ENCODE results near the gene ELOVL6.
"Not testable (repeated sequence)": the region's sequence is repeated elsewhere in the genome, so short reads cannot be mapped to it uniquely, and the experiment has no call there.

Gene ELOVL6

DNA sequence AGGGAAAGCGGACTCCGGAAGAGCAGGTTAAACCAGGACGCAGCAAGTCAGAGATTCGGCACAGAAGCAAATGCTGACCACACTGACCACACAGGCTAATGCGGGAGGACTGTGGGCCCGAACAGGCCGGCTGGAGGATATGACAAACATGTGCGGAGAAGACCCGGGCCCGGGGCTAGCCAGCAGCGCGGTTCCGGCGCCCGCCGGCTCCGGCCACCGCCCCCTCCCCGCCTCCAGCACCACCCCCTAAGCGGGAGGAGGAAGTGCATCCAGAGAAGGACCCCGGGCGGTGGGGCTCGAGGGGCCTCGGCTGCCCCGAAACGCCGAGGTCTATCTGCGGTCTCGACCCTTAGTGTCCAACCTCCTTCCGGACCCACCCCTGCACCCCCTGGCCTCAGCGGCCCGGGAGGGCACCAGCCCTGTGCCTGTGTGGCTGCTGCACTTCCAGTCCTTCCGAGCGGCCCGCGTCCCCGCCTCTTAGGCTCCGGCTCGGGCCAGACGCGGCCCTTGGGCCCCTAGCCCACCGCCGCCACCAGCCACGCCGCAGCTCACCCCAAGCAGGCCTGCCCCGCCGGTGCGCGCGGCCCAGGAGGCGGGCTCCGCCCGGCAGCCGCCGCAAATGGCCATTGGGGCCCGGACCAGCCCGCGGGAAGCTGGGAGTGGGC is 2.1 kb downstream of the ELOVL6 start:
- peak; percentile 90 for DNase-seq

DNA sequence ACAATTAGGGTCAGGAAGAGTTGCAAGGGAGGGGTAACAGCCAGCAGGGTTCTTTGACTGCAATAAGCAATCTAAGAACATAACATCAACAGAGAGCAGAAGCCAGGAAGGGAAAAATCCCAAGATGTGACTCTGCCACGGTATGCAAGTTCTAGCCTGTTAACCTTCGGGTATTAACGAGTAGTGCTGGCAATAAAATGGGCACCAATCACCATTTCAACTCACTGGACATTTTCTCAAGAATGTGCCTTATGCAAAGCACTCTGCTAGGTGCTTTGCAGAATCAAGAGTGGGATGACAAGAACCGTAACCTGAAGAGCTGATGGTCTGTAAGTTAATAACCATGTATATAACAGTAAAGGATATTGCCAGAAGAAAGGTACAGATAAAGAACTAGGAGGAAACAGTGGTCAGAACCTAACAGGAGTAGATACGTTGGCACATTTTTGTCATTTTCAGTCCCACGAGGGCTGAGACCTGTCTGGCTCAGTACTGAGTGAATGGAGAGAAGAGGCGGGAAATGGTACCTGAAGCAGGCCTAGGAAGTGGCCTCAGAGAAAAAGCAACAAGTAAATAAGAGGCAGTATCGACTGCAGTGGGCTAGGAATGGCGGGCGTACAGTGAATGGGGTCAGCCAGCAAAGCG is 2.7 kb downstream of the ELOVL6 start:
- DNase-seq: no peak

DNA sequence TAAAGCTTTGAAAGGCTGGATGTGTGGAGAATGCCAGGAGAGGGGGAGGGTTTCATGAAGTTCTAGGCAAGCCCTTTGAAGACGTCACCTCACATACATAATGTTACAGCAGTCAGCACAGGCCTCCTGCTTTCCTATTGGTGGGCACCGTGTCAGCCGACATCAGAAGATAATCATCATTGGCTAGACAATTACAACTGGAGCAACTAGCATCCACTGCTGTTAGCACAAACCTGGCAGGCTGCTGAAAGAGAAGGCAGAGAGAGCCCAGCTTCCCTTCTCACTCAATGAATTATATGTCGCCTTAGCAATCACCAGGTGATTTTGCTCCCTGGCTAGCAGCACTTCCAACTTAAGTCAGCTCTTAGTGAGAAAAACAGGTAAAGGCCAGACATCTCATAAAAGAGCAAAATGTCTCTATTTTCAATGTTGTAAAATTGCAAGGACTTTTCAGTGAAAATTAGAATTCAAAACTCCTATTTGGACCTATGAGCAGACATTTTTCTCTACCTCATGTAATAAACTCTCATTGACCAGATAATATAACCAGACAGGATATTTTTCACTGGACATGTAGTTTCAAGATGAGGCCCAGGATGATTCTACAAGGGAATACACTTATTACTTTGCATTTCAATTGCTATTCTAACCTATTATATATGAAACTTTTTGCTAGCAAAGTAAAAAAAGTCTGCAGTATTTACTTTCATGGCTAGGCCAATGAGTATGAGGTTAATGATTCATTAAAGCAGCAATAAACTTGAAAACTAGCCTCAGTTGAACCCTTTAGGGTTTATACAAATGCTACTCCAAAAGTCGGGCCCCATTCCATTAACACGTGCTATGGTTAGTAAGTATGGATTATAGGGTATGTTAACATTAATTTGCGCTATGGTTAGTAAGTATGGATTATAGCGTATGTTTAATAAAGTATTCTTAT is 4.3 kb downstream of the ELOVL6 start:
- DNase-seq: peak; percentile 70

DNA sequence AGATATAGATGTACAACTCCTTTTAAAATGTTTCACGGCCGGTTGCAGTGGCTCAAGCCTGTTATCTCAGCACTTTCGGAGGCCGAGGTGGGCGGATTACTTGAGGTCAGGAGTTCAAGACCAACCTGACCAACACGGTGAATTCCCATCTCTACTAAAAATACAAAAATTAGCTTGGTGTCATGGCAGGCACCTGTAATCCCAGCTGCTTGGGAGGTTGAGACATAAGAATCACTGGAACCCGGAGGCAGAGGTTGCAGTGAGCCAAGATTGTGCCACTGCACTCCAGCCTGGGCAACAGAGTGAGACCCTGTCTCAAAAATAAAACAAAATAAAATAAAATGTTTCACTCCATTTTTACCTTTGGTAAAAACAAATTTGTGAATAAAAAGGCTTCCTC is 5.1 kb downstream of the ELOVL6 start:
- DNase-seq: not testable (repeated sequence)

DNA sequence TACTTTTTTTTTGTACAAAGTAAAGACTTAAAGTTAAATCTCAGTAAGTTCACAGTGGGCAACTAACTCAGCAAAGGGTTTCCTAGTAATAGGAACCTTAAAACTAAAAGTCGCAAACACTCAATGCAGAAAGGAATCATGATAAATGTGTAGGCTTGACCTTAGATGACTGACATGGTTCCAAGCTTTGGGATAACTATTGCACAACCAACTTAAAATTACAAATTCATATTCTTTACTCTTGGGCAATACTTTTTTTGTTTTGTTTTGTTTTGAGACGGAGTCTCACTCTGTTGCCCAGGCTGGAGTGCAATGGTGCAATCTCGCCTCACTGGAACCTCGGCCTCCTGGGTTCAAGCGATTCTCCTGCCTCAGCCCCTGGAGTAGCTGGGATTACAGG is 8.2 kb downstream of the ELOVL6 start:
- no peak for DNase-seq

DNA sequence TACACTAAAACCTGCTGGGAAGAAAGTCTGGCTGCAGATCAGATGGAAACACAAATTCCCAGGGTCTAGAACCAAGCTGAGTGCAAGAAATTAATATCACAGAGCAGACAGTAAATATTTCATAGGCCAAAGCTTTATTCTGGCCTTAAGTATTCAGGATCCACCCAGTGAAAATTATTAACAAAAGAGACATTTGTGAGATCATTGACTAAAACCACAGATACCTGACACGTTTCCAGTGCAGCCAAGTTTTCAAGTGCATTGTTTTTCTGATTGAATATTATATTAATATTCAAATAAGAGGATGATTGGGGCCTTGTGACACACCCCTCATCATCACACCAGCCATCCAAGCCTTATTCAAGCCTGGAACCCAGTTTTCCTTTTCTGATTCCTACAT is 10.3 kb downstream of the ELOVL6 start:
- DNase-seq: no peak

DNA sequence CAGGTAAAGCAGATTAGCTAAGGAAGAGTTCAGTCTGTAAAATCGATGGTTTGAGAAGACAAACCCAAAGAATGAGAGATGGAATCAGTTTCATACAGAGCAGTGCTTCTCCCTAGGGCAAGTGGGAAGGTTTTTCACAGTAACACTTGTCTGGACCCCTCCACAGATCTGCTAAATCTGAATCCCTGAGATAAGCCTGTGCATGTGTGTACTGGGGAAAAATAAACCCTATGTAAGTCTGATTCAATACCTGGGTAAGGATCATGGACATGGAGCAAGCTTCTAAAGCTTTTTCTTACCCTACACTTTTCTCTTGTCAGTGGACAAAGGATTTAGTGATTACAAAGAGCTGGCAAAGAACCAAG is 13.6 kb downstream of the ELOVL6 start:
- no peak for DNase-seq

DNA sequence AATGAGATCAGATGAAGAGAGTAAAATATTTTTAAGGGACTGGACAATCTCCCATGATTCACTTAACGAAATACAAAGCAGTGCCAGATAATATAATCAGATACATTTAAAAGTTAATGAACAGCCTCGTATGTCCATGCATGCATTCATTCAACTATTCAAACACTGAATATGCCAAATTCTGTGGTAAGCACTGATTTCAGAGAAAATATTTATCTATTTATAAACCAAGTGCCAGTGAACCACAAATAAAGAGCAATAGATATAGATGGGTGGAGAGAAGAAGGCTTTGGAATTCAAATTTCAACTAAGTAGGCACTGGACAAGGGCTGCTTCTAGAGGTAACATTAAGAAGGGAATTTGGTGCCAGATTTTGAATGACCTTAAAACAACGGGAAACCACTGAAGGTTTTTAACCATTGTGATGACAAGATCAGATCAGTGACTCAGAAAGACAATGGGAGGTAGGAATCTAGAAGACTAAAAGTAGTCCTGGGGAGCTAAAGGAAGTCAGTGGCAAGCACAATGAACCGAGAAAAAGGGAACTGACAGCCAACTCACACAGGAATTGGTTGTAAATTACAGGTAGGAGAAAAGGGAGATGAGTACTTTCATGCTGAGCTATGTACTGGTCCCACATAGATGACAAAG is 14.2 kb downstream of the ELOVL6 start:
- DNase-seq: no peak

DNA sequence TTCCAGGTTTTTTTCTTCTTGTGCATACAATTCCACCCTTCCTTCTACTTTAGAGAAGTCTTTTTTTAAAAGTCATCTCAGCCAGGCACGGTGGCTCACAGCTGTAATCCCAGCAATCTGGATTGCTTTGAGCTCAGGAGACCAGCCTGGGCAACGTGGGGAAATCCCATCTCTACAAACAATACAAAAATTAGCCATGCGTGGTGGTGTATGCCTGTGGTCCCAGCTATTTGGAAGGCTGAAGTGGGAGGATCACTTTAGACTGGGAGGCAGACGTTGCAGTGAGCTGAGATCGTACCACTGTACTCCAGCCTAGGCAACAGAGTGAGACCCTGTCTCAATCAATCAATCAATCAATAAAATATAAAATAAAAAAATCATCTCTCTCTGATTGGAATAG is 14.8 kb downstream of the ELOVL6 start:
- peak; percentile 48 for DNase-seq

DNA sequence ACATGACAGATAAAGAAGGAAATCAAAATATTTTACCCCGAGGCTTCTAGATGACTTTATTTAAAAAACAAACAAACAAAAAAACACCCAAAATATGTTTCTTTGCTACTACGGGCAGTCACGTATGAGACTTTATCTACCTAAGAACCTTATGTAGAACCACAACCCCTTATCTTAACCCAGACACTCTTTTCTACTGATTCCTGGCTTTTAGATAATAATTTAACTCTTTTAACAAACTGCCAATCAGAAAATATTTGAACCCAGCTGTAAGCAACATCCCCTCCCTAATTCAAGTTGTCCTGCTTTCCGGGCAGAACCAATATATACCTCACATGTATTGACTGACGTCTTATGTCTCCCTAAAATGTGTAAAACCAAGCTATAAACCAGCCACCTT is 15.4 kb downstream of the ELOVL6 start:
- no peak for DNase-seq

DNA sequence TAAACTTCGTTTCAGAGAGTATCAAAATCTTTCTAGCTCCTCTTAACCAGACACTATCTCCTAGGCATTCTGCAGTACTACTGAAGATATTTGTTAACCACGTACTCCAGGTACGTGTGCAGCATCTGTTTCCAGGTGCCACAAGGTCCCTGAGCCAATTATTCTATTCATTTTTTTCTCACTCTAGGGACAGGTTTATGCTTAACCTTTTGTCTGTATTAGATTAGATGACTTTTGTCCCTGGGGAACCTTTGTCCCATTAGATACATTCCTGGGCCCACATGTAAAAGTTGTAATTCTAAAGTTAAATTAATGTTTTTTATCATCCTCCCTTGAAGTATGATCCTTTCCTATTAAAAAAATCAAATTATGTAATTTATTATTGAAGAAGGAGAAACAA is 16.5 kb downstream of the ELOVL6 start:
- no peak for DNase-seq

DNA sequence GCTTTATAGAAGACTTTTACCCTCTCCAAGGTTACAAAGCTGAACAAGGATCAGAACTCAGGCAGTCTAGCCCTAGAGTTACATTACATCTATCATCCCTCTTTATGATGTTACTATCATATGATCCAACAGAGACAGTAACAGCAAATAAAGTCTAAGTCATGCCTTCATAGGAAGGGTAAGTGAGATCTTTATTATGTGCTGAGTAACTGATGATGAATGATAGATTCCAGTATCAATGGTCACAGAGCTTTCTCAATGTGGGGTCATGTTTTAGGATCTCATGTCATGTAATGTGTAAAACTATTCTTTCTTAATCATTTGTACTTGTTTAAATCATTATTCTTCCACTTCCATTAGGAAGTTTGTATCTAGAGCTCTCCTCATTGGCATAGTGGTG is 22.8 kb downstream of the ELOVL6 start:
- no peak for DNase-seq

DNA sequence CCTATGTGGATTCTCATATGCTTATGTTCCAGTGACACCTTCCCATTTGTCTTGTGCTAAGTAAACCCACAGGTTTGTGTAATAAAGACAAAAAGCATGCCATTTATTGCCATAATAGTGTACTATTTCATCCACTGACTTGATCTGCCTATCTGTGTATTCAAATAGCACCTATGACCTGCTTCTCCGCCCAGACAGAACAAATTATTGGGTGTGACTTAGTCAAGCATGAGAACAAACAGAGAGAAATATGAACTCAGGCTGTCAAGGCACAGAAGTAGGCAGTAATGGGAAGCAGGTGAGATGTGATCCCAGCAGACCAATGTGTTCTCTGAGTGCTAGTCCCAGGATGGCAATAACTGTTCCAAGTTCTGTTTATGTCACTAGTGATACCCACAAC is 25.4 kb downstream of the ELOVL6 start:
- no peak for DNase-seq

DNA sequence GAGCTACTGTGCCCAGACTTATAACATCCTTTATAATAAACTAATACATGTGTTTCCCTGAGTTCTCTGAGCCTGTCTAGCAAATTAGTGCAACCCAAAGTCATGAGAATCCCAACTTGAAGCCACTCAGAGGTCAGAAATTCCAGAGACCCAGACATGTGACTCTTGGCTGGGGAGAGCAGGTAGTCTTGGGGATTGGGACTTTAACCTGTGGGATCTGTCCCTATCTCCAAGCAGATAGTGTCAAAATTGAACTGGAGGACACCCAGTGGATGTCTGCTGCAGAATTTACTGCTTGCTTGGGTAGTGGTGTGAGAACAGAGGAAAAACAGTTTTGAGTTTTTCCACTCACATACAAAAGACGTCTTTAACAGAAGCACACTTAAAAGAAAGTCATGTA is 26.4 kb downstream of the ELOVL6 start:
- DNase-seq: no peak

DNA sequence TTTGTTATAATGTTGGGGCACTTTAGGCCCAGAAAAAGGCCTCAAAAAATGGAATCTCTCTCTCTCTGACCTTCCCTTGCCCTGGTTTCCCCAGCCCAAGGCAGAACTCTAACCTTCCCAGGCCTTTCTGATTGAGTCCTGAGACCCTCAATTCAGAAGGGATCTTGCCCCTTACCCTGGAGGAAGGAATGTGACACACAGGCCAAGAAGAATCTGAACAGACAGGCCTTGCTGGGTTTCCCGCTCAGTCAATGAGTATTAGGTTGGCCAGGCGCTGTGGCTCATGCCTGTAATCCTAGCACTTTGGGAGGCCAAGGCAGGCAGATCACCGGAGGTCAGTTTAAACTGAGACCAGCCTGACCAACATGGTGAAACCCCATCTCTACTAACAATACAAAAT is 27.6 kb downstream of the ELOVL6 start:
- no peak for DNase-seq

DNA sequence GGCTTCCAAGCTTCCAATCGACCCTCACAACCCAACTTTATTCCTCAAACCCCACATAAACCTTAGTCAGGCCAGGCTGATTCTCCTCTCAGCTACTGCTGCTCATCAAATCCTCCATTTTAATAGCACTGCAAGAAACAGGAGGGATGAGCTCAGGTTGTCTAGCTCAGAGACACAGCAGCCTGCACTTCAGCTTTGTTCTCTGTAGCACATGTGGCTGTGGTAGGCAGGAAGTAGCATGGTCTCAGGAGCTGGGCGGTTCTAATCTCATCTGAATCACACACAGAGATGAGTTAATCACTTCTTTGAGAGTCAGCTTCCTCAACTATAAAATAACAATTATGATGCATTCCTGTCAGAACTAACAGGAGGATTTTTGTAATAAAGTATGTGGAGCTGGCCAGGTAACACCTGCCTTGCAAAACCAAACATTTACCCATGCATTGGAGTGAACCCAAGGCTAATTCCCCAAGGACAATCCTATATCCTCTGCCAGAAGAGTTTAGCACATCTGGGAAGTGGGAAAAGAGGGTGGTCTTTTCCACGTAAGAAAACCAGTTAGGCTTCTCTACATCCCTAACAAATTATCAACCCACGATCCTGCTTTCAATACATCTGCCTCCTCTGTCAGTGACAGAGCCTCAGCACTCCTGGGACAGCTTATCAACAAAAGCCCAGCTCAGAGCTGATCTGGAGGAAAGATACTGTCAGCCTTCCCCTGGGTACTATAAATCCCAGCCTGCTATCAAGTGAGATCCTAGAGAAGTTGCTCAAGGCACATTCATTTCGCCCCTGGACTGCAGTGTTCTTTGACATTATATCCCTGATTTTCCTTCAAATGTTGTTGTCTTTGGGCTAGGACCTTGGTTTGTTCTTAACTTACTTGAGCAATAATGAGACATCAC is 32.8 kb downstream of the ELOVL6 start:
- no peak for DNase-seq

DNA sequence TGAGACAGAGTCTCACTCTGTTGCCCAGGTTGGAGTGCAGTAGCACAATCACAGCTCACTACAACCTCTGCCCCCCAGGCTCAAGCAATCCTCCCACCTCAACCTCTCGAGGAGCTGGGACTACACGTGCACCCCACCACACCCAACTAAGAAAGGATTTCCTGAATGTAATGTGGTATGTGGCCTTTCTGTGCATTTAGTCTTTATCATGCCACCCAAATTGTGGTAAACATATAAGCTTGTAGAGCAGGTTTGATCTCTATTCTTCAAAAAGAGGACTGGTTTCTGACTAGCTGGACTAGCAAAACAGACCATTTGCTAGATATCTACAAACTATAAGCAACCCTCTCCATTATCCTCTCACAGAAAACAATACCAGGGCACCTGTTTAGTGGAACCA is 33.6 kb downstream of the ELOVL6 start:
- no peak for DNase-seq

DNA sequence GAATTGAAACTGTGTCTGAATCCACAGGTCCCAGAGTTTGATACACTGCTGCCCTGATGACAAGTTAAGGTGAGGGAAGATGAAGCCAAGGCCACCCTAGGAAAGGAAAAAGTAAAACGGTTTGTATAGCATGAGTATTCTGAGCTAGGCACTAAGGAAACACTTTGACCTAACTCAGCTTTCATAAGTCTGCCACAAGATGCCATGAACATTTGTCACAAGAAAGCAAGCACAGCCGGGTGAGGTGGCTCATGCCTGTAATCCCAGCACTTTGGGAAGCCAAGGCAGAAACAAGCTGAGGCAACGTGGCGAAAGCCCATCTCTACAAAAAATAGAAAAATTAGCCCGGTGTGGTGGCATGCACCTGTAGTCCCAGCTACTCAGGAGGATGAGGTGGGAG is 34.2 kb downstream of the ELOVL6 start:
- DNase-seq: no peak

DNA sequence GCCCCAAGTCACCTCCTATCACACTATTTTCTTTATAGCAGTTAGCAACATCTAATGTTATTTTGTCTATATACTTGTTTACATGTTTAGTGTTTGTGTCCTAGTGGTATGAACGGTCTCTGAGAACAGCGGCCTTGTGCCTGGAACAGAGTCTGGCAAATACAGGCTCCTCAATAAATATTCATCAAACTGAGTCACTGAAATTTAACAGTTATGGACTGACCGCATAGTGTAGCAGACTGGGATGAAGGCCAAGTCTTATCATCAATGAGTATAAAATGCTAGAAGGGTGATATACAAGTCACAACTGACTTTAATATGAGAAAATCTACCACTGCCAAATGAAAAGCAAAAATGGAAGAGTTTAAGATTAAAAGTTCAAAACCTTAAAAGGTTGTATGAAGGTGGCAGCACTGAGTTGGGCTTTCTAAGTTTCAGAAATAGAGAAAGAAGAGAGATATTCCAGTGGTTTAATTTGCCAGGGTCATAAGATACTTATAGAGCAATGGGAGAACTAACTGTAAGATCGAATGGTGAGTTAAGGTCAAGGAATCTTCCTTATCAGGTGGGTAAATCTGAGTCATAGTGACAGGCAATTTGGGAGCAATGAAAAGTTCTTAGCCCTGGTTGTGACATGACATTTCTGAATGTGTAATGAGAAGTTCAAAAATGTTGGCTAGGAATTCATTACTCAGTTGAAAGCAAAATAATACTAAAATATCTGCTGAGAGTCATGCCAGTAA is 34.9 kb downstream of the ELOVL6 start:
- DNase-seq: no peak

DNA sequence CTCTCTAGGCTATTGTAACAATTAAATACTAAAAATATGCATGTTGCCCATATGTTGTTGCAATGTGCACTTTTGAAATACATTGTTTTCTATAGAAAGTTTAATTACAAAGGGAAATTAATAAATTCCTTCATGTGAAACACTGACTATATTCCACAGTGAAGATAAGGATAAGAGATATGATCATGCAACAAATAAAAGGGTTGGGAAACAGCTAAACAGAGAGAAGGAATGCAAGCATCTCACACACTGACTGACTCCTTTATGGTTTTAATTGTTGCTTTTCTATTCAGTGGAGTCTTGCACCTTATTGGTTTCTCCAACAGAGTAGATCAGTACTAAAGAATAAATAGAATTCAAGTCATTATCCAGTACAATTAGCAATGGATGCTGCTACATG is 37.8 kb downstream of the ELOVL6 start:
- no peak for DNase-seq

DNA sequence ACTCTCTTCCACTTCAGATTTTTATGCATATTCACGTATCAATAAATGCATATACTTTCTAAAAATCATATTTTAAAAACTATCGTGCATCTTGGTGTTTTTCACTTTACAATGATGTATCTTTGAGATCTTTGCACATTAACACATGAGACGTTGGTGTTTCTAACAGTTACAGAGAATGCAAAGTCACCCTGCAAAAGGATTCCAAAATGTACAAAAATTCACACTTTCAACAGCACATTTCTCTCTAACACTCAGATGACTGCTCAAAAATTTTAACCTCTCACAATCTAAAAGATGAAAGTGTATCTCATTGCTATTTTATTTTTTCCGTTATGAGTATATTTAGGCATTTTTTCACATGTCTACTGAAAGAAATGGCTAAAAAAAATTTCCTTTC is 38.9 kb downstream of the ELOVL6 start:
- DNase-seq: no peak

DNA sequence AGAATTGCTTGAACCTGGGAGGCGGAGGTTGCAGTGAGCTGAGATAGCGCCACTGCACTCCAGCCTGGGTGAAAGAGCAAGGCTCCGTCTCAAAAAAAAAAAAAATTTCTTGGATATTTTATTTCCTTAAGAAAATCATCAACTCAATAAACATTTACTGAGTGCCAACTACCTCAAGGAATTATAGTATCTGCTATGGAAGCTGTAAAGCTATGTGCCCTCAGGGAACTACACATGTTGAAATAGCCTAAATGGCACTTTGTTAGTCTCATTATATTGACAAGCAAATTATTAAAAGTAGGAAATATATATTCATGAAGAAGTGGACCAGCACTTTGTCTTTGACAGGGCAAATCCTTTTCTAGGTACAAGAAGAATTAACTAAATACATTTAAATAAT is 40.8 kb downstream of the ELOVL6 start:
- no peak for DNase-seq
